Measurements from ENCODE around the gene SH3PXD2A.

SH3PXD2A gene

GRCh38 chr10:103839519-103839871 is 15.9 kb downstream of the SH3PXD2A start:
- no peaks in the 10 kb centered on the region for H3K4me1 ChIP-seq (ENCODE audit: control insufficient read depth in 1 of 2, insufficient read depth in 1 of 2, low read depth in 1 of 2, low read length in 1 of 2)
- H3K36me3 ChIP-seq = no peaks in the 10 kb centered on the region
- no peak for TF ChIP-seq CTCF (IDR thresholded peaks at IDR 0.05)
- peaks cover 8% of the 10 kb centered on the region for H3K27me3 ChIP-seq
- H3K9me3 ChIP-seq = no peaks in the 10 kb centered on the region
- H3K27ac ChIP-seq = no peak overlapping the region
- no peak overlapping the region for H3K4me3 ChIP-seq (ENCODE audit: low read depth in 1 of 2, low read length in 1 of 2)

DNA sequence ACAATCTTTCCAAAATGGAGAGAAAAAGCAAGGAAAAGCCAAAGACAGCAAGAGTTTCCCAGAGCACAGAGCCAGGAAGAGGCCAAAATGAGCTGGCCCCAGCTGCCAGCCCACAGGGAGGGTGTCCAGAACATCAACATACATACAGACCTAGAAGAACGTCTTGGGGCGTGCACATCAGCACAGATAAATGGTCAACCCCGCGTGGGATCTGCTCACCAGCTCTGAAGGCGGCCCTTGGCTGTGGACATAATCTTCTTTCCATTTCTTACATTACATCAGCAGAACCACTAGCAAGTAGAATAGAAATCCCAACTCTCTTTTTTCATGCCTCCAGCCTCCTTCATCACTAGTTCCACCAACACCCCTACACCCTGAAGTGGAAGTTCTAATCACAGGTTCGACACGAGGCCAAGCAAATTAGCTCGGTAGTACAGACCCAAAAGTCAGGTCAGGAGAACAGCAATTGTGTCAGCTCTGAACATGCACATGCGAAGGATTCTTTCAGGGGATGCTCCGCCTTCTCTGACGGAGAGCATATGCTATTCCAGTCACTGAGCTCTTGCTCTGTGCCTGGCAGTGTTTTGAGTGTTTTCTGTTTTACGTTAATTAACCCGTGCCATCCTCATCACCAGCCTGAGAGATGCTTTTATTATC is 16.4 kb downstream of the SH3PXD2A start:
- H3K27me3 ChIP-seq = peaks cover 8% of the 10 kb centered on the region
- H3K9me3 ChIP-seq = no peaks in the 10 kb centered on the region
- no peak for TF ChIP-seq CTCF (IDR thresholded peaks at IDR 0.05)
- H3K4me1 ChIP-seq (ENCODE audit: control insufficient read depth in 1 of 2, insufficient read depth in 1 of 2, low read depth in 1 of 2, low read length in 1 of 2) = no peaks in the 10 kb centered on the region
- H3K27ac ChIP-seq = no peak overlapping the region
- no peaks in the 10 kb centered on the region for H3K36me3 ChIP-seq
- no peak overlapping the region for H3K4me3 ChIP-seq (ENCODE audit: low read depth in 1 of 2, low read length in 1 of 2)

DNA sequence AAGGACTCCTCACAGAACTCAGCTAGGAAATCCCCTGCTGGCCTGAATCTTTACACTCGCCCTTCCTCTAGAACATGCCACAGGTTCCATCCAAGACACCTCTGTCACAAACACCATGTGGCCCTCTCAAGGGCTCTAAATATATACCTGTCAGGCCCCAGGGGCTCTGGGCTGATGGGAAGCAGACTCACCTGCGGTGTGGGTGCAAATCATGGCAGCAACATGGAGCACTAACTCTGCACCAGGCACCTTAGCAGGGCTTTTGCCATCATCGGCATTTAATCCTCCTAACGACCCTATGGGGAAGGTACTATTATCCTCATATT is 17.3 kb downstream of the SH3PXD2A start:
- H3K27ac ChIP-seq = no peak overlapping the region
- no peak for TF ChIP-seq CTCF (IDR thresholded peaks at IDR 0.05)
- H3K27me3 ChIP-seq = peaks cover 8% of the 10 kb centered on the region
- no peaks in the 10 kb centered on the region for H3K4me1 ChIP-seq (ENCODE audit: control insufficient read depth in 1 of 2, insufficient read depth in 1 of 2, low read depth in 1 of 2, low read length in 1 of 2)
- no peak overlapping the region for H3K4me3 ChIP-seq (ENCODE audit: low read depth in 1 of 2, low read length in 1 of 2)
- H3K9me3 ChIP-seq = peaks cover under 1% of the 10 kb centered on the region
- no peaks in the 10 kb centered on the region for H3K36me3 ChIP-seq

- no peaks in the 10 kb centered on the region for H3K4me1 ChIP-seq (ENCODE audit: control insufficient read depth in 1 of 2, insufficient read depth in 1 of 2, low read depth in 1 of 2, low read length in 1 of 2)
- H3K4me3 ChIP-seq (ENCODE audit: low read depth in 1 of 2, low read length in 1 of 2) = no peak overlapping the region
- H3K9me3 ChIP-seq = peaks cover 6% of the 10 kb centered on the region
- H3K36me3 ChIP-seq = no peaks in the 10 kb centered on the region
- TF ChIP-seq CTCF (IDR thresholded peaks at IDR 0.05) = no peak
- H3K27me3 ChIP-seq = peaks cover 8% of the 10 kb centered on the region
- H3K27ac ChIP-seq = no peak overlapping the region
These were observed 17.9 kb downstream of the SH3PXD2A start for GRCh38 chr10:103837370-103838069.

GRCh38 chr10:103836861-103837260 is 18.5 kb downstream of the SH3PXD2A start:
- H3K27ac ChIP-seq = no peak overlapping the region
- H3K9me3 ChIP-seq = peaks cover 6% of the 10 kb centered on the region
- TF ChIP-seq CTCF (IDR thresholded peaks at IDR 0.05) = no peak
- H3K4me3 ChIP-seq (ENCODE audit: low read depth in 1 of 2, low read length in 1 of 2) = no peak overlapping the region
- H3K27me3 ChIP-seq = peaks cover 8% of the 10 kb centered on the region
- H3K36me3 ChIP-seq = no peaks in the 10 kb centered on the region
- H3K4me1 ChIP-seq (ENCODE audit: control insufficient read depth in 1 of 2, insufficient read depth in 1 of 2, low read depth in 1 of 2, low read length in 1 of 2) = no peaks in the 10 kb centered on the region

Data from neutrophil (primary cell).